GM21619 (cell line): Measurements from ENCODE around the gene PRTN3.
"Not testable (repeated sequence)": the region's sequence is repeated elsewhere in the genome, so short reads cannot be mapped to it uniquely, and the experiment has no call there.

ENCODE experiments used
- ATAC-seq: cut with Tn5 transposase; IDR thresholded peaks from one replicate; pipeline ENCODE4 v1.9.1; 2021; ENCODE audit not compliant: unreplicated experiment

The PRTN3 gene

DNA sequence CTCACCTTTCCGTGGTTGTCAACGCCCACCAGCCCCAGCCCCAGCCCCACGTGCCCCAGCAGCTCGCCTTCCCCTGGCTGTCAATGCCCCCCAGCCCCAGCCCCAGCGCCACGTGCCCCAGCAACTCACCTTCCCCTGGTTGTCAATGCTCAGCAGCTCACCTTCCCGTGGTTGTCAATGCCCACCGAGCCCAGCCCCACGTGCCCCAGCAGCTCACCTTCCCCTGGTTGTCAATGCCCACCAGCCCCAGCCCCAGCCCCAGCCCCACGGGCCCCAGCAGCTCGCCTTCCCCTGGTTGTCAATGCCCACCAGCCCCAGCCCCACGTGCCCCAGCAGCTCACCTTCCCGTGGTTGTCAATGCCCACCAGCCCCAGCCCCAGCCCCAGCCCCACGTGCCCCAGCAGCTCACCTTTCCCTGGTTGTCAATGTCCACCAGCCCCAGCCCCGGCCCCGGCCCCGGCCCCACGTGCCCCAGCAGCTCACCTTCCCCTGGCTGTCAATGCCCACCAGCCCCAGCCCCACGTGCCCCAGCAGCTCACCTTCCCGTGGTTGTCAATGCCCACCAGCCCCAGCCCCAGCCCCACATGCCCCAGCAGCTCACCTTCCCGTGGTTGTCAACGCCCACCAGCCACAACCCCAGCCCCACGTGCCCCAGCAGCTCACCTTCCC is 37.3 kb downstream of the PRTN3 start:
- not testable (repeated sequence) for ATAC-seq

DNA sequence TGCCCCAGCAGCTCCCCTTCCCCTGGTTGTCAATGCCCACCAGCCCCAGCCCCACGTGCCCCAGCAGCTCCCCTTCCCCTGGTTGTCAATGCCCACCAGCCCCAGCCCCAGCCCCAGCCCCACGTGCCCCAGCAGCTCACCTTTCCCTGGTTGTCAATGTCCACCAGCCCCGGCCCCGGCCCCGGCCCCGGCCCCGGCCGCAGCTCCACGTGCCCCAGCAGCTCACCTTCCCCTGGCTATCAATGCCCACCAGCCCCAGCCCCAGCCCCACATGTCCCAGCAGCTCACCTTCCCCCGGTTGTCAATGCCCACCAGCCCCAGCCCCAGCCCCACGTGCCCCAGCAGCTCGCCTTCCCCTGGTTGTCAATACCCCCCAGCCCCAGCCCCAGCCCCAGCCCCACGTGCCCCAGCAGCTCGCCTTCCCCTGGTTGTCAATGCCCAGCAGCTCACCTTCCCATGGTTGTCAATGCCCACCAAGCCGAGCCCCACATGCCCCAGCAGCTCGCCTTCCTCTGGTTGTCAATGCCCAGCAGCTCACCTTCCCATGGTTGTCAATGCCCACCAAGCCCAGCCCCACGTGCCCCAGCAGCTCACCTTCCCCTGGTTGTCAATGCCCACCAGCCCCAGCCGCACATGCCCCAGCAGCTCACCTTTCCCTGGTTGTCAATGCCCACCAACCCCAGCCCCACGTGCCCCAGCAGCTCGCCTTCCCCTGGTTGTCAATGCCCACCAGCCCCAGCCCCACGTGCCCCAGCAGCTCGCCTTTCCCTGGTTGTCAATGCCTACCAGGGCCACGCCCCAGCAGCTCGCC is 38.2 kb downstream of the PRTN3 start:
- ATAC-seq = not testable (repeated sequence)

DNA sequence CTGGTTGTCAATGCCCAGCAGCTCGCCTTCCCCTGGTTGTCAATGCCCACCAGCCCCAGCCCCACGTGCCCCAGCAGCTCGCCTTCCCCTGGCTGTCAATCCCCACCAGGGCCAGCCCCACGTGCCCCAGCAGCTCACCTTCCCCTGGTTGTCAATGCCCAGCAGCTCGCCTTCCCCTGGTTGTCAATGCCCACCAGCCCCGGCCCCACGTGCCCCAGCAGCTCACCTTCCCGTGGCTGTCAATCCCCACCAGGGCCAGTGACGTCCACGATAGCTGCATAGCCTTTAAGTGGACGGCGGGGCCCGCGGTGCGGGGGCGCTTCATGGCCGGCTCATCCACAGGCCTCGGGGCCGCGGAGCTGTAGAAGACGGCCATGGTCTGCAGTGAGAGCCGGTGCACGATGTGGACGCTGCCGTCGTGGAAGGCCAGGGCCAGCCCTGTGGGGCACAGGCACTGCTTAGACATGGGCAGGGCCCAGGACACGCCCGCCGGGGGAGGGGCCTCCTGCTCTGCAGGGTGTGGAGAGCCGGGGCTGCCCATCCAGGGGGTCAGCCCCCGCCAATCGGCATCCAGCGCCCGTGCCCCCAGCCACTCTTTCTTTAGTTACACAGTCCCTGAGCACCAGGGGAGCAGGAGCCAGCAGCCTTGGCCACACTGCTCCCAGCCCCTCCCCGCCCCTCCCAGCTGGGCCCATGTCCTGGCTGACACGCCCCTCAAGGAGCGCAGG is 39.1 kb downstream of the PRTN3 start:
- no peak for ATAC-seq

DNA sequence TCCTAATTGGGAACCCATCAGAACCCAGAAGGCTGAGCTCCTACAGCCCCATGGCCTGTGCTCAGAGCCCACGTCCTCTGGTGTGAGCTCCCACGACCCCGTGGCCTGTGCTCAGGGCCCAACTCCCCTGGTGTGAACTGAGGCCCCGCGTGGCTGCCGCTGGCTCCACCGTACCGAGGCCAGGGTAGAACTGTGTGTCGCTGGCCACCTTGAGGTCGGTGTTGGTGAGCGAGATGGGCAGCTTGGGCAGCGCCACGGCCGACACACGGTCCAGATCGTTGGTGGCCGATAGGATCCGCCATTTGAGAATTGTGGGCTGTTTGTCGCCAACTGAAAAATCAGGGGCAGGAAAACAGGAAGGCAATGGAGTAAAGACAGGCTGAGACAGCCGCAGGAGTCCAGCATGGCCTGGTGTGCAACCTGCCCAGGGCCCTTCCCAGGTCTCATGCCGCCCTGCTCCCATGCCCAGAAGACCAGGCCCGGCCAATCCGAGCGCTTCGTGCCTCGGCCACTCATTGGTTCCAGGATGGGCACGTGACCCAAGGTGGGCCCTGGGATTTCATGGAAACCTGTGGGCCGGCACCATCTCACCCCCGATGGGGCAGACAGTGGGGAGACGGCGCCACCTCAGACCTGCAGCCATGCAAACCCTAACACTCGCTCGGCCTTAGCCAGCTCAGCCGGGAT is 40.7 kb downstream of the PRTN3 start:
- no peak for ATAC-seq

DNA sequence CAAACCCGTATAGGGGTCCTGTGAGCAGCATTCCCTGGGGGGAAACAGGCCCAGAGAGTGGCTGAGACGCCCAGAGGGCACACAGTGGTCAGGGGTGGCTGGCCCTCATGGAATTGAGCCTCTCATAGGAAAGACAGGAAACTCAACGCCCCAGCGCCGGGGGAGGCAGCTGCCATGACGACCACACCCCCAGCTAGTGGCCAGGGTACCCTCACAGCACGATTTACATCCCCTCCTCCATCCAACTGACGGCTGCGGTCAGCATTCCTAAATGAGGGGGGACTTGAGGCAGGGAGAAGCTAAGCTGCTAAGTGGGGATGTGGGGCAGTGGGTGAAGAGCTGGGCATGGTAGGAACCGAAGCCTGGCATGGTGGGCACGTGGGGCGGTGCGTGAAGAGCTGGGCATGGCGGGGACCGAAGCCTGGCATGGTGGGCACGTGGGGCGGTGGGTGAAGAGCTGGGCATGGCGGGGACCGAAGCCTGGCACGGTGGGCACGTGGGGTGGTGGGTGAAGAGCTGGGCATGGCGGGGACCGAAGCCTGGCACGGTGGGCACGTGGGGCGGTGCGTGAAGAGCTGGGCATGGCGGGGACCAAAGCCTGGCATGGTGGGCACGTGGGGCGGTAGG is 42.2 kb downstream of the PRTN3 start:
- no peak for ATAC-seq

DNA sequence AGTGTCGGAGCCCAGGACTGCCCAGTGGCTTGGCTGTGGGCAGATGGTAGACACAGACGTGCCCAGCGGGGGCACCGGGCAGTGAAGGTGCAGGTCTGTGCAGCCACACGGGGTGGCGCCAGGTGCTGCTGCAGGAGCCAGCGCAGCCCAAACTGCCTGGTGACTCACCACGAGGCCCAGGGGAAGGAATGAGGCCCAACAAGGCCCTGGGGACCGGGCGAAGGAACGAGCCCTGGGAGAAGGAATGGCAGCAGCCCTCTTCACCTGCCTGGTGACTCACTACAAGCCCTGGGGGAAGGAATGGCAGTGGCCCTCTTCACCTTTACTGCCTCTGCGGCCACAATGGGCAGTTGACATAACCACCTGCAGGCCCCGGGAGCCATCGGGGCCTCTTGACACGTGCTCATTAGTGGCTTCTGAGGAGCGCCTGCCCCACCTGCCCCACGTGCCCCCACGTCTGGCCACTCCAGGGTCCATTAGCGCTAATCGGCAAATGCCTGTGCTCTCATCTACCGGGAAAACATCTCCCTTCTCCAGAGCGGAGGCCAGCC is 42.9 kb downstream of the PRTN3 start:
- no peak for ATAC-seq

DNA sequence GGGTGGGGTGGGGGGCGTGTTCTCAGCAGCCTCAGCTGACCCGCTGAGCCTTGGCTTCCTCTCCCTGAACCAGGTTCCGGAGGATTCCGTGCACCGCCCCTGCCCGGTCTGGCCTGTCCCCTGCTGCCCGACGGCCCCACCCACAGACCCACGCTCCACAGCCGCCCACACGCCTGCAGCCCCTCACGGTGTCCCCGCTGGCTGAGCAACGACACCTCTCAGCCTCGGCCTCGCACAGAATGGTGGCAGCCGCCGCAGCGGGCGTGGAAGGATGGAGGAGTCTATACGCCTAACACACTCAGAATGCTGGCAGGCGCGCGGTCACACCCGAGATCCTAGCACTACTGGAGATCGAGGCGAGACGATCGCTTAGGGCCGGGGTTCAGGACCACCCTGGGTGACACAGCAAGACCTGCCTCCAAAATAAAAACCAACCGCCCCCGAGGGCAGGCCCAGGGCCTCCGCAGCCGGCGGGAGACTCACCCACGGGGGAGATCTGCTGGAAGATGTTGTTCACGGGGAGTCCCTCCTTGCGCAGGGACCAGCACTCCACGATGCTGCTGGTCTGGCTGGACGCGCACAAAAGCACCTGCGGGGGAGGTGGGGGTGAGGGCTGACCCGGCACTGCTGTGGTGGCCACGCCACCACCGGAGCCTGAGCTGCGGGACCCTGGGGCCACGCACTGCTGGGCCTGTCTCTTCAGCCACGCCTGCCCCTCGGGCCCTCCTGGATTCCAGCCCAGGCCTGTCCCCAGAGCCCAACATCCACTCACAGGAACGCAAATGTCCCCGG is 43.8 kb downstream of the PRTN3 start:
- ATAC-seq = no peak

DNA sequence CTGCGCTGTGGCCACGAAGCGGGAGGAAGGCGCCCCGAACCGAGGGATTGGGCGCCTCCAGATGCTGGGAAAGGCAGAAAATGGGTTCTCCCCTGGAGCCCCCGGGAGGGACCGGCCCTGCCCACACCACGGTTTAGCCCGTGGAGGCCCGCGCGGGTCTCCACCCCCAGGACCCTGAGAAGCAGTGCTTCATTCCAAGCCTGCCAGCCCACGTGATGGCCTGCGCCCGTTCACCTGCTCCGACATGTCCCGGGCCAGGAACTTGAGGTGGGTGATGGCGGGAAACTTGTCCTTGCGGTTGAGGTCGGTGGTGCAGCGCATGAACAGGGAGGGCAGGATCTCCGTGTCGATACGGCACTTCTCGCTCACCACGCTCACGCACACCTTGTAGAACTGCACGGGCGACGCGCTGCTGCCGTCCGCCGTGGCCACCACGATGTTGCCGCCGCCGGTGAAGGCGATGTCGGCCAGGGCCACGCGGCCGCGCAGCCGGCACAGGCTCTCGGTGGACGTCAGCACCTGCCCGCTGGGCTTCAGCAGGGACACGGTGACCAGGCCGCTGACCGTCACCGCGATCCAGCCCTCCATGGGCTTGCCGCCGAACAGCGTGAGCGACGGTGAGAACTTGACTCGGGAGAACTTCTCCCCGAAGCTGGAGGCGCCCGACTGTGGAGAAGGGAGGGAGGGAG is 44.9 kb downstream of the PRTN3 start:
- ATAC-seq = no peak

DNA sequence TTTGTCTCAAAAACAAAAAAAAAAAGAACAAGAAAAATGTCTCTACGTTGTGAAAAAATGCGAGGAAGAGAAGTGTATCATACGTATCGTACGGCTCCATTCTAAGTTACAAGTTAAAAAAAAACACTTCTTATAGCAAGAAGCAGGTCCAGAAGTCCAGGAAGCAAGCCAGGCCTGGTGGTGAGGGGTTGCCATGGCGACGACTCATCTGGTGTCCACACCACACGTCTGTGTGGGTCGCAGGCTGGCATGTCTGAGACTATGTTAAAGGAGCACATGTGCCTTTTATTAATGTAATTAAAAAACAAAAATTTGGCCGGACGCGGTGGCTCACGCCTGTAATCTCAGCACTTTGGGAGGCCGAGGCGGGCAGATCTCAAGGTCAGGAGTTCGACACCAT is 46.3 kb downstream of the PRTN3 start:
- no peak for ATAC-seq

DNA sequence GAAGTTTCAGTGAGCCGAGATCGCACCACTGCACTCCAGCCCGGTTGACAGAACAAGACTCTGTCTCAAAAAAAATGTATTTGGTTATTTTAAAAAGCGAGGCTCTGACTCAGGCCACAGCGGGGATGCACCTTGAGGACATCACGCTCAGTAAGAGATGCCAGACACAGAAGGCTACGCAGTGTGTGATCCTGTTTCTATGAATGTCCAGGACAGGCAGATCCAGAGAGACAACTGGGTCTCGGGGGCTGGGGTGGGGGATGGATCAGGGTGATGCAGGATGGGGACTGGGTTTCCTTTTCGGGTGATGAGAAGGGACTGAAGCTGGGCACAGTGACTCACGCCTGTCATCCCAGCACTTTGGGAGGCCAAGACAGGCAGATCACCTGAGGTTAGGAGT is 46.8 kb downstream of the PRTN3 start:
- no peak for ATAC-seq

DNA sequence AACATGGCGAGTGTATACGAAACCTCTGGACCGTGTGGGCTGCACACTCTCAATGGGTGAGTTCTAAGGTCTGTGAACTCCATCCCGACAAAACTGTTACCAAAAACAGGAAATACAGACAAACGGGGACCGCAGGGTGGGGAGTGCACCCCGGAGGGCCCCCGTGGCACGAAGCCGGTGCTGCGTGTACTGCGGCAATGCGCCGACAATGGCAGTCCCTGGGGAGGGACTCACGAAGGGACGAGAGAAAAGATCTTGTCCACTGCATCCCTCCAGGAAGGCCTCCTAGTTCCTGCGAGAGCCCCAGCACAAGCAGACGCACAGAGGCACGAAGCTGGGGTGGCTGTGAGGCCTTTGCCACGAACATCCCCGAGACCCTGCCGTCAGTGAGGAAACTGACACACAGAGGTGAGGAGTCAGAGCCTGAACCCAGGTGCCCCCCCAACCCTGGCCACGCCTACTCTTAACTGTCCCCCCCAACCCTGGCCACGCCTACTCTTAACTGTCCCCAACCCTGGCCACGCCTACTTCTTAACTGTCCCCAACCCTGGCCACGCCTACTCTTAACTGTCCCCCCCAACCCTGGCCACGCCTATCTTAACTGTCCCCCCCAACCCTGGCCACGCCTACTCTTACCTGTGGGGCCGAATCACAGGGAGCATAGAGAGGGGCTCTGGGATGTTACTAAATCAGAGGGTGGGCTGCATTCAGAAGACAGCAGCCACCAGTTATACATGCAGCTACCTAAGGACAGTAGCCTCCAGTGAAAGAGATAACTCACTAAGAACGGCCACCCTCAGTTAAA is 48.0 kb downstream of the PRTN3 start:
- no peak for ATAC-seq

DNA sequence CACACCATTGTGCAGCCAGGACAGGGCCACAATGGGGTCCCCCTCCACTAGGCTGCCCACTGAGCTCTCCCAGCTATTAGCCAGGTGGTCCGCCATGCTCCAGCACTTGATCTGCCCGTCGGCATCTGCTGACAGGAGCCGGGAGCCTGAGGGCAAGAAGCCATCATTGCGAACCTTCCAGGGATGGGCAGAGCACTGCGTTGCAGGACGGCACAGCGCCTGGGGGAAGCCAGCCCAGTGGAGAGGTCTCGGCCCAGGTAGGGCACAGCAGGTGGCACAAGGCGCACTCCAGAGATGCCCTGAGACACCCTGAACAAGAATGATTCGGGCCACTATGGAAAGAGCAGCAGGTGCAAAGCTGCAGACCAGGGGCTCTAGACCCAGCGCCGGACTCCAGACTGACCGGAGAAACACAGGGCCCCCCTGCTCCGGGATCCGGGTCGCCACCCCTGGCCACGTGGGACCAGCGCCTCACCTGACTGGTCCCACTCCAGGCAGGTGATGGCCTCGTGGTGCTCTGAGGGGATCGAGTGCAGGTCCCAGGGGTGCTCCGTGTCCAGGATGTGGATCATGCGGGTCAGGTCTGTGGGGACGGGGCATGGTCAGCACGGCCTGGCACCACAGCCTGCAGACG is 49.0 kb downstream of the PRTN3 start:
- no peak for ATAC-seq

DNA sequence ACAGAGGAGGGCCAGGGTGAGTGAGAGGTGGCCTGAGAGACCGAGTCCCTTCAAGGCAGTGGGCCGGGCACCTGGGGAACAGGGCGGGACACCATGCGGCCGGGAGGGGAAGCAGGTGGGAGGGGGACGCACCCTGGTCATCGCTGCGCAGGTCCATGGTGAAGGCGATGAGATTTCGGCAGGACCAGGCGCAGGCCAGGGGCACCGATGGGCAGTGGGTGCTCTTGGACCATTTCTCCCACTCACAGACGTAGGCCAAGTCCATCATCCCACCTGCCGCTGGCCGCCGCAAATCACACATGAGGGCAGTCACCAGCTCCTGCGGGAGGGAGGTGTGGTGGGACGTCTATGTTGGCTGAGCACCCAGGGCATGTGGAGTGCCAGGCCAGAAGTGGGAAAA is 50.0 kb downstream of the PRTN3 start:
- ATAC-seq = no peak

DNA sequence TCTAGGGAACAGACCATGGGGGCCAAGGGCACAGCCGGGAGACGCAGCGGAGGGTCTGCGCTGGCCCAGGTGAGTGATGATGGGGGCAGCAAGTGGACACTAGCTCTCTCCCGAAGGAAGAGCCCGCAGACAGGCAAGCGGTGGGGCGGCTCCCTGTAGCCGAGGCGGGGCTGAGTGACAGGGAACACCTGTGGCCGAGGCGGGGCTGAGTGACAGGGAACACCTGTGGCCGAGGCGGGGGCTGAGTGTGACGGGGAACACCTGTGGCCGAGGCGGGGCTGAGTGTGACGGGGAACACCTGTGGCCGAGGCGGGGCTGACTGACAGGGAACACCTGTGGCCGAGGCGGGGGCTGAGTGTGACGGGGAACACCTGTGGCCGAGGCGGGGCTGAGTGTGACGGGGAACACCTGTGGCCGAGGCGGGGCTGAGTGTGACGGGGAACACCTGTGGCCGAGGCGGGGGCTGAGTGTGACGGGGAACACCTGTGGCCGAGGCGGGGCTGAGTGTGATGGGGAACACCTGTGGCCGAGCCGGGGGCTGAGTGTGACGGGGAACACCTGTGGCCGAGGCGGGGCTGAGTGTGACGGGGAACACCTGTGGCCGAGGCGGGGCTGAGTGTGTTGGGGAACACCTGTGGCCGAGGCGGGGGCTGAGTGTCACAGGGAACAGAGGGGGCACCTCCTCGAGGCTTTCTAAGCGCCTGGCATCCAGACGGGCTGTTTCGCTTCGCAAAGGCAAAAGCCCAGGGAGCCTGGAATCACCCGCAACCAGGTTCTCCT is 50.8 kb downstream of the PRTN3 start:
- not testable (repeated sequence) for ATAC-seq

DNA sequence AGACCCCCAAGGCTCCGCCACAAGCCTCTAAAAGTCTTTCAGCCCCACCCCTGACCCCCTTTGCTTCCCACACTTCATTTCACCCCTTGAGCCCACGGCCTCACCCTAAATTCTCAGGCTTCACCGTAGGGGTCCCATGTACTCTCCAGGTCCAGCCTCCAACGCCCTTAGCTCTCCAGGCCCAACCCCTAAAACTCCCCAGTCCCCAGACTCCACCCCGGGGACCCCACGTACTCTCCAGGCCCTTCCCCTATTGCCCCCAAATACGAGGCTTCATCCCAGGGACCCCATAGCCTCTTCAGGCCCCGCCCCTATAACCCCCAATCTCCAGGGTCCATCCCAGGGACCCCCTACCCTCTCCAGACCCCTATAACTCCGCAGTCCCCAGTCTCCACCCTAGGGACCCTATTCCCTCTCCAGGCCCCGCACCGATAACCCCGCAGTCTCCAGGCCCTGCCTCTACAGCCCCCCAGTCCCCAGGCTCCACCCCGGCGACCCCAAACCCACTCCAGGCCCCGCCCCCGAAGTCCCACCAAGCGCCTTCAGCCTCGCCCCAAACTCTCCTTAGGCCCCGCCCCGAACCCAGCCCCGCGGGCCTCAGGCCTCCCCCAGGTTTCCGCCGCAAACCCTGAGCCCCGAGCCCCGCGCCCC is 51.6 kb downstream of the PRTN3 start:
- ATAC-seq = no peak

DNA sequence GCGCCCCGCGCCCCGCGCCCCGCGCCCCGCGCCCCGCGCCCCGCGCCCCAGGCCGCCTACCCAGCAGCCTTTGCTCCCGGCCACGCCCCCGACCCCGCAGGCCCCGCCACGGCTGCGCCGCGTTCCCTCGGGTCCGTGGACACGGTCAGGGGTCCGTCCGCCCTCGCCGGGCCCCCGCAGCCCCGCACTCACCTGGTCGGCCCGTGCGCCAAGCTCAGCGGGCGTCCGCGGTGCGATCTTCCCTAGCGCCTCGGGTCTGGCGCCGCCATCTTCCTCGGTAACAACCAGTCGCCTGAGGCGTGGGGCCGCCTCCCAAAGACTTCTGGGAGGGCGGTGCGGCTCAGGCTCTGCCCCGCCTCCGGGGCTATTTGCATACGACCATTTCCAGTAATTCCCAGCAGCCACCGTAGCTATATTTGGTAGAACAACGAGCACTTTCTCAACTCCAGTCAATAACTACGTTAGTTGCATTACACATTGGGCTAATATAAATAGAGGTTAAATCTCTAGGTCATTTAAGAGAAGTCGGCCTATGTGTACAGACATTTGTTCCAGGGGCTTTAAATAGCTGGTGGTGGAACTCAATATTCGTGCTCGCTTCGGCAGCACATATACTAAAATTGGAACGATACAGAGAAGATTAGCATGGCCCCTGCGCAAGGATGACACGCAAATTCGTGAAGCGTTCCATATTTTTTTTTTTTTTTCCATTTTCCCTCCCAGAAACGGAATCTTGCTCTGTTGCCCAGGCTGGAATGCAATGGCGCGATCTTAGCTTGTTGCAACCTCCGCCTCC is 52.3 kb downstream of the PRTN3 start, which contains the start of the genes MED16 and RNU6-9:
Gene MED16 (minus strand): TSS at position 294 of the 796 bp plus-strand sequence. CDS start 2,056 bp downstream, outside the sequence.
Gene RNU6-9 (plus strand): TSS at position 591 of the 796 bp plus-strand sequence.
- peak; percentile 73 for ATAC-seq
